Fibroblast of the aortic adventitia (primary cell): ENCODE results near the gene SEC31B. TPM values are rescaled to one million over a fixed set of nuclear protein-coding genes. Genes with fewer than 3 reads are reported as not detected.

Experiments used
- total RNA-seq: library from RNA; depleted of rRNA; stranded (reverse); fragments of >200 nt; gene quantifications from 2 replicates; pipeline ENCODE4 v1.2.3, GENCODE V29; 2012; ENCODE audit warnings: low replicate concordance

Gene SEC31B
- total RNA-seq, 1 donor, result 3.3 TPM

Other genes starting within 250 kb of the SEC31B start
- 56.8 and 68.8 TPM in 2 replicates for gene BLOC1S2, start 233.2 kb downstream of the SEC31B start, total RNA-seq
- not detected in 2 replicates for gene PKD2L1, start 189.6 kb downstream of the SEC31B start, total RNA-seq
- 99.9 and 283 TPM in 2 replicates for gene SCD, start 172.6 kb downstream of the SEC31B start, total RNA-seq
- not detected in 2 replicates for gene WNT8B, start 56.9 kb downstream of the SEC31B start, total RNA-seq
- gene NDUFB8, start 10.0 kb upstream of the SEC31B start, total RNA-seq, result 98.9 and 134 TPM in 2 replicates
- gene HIF1AN, start 16.1 kb upstream of the SEC31B start, total RNA-seq, result 12.9 and 17.3 TPM in 2 replicates
- not detected in 2 replicates for gene PAX2, start 225.7 kb upstream of the SEC31B start, total RNA-seq